Activated naive CD8-positive, alpha-beta T cell treated with anti-CD3 and anti-CD28 coated beads, Interleukin-2, amount 50 U/mL, for 16 hours (primary cell): ENCODE results near the gene PCGF3.
"Not testable (repeated sequence)": the region's sequence is repeated elsewhere in the genome, so short reads cannot be mapped to it uniquely, and the experiment has no call there.

Source experiments
- DNase-seq: peaks from one replicate; pipeline ENCODE4 v3.0.0-alpha.2; 2020; ENCODE audit warnings: low read depth, low spot score

Gene PCGF3

GRCh38 chr4:794900-795725 is 89.5 kb downstream of the PCGF3 start:
- no peak for DNase-seq

- no peak for DNase-seq
These were observed 90.1 kb downstream of the PCGF3 start for GRCh38 chr4:795726-796119.

- DNase-seq = no peak
These were observed 90.6 kb downstream of the PCGF3 start for GRCh38 chr4:796206-796605.

GRCh38 chr4:797066-797465 is 91.4 kb downstream of the PCGF3 start:
- no peak for DNase-seq

GRCh38 chr4:801436-802124 is 95.9 kb downstream of the PCGF3 start:
- no peak for DNase-seq

DNA sequence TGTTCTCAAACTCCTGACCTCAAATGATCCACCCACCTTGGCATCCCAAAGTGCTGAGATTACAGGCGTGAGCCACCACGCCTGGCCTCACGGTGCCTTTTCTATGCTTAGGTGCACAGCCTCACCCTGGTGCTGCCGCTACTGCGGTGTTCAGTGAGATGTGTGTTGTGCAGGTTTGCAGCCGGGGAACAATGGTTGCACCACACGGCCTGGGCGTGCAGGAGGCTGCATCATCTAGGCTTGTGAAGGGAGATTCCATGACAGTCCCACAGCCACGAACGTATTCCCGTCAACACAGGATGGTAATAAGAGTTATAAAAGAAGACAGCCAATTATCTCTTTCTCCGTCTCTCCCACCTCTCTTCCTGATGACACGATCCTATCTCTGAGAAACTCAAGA is 98.3 kb downstream of the PCGF3 start:
- no peak for DNase-seq

GRCh38 chr4:804804-805203 is 99.2 kb downstream of the PCGF3 start:
- no peak for DNase-seq

DNA sequence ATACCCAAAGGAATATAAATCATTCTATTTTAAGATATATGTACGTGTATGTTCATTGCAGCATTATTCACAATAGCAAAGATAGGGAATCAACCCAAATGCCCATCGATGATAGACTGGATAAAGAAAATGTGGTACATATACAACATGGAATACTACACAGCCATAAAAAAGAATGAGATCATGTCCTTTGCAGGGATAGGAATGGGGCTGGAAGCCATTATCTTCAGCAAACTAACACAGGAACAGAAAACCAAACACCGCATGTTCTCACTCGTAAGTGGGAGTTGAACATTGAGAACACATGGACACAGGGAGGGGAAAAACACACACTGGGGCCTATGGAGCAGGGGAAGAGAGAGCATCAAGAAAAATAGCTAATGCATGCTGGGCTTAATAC is 101.3 kb downstream of the PCGF3 start:
- DNase-seq = not testable (repeated sequence)

GRCh38 chr4:807792-808191 is 102.2 kb downstream of the PCGF3 start:
- DNase-seq = no peak

DNA sequence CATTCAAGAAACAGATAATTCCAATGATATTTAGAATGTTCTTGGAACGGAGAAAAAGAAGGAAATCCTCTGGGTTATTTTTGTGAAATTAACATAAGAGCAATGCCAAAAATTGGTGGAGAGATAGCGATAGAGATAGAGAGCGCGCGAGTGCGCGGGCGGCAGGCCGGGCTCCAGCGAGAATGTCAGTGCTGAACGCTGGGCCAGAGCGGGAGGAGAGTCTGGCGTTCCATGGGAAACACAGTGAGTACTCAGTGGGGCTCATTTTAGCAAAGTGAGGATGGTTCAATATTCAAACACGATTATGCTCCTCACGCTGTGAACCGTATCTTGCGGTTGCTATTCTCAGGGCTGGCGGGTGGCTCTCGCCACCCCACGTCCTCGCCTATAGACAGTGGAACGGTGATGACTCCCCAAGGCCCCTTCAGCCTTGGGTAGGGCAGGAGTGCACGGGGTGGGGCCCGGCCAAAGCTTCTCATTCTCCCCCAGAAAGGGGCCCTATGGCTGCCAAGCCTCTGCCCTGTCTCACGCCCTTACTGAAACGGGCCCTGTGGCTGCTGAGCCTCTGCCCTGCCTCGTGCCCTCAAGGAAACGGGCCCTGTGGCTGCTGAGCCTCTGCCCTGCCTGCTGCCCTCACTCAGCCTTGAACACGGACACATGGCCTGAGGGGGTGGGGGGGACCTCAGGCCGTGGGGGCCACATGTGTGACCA is 103.4 kb downstream of the PCGF3 start:
- no peak for DNase-seq

GRCh38 chr4:813900-814299 is 108.3 kb downstream of the PCGF3 start:
- no peak for DNase-seq

- no peak for DNase-seq
These were observed 108.7 kb downstream of the PCGF3 start for GRCh38 chr4:814312-814850.

DNA sequence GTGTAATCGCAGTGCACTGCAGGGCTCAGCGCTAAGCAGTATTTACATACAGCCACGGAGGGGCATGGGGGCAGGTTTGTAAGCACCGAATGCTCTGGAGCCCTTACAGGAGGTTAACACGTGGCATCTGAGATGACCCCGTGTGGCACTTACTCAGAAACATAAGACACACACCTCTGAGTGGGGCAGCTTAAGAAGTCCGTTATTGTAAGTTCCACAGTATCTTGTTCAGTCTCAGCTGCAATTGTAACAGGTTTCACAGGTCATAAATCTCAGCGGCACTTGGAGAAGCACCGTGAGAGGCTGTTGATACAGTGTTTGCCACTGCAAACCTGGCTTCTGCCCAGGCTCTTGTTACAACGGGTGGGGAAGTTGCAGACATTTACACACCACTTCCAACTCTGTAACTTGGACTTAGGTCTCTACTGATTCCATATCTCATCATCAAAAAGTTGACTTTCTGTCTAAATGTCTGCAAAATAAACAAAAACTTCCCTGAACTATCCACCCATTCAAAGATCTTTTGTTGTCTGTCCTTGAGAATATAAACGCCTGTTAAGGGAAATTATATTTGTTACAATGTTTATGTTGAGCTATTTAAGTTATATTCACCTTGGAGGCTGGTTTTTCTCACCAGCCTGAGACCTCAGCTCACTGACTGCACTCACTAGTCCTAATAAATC is 110.0 kb downstream of the PCGF3 start:
- no peak for DNase-seq

DNA sequence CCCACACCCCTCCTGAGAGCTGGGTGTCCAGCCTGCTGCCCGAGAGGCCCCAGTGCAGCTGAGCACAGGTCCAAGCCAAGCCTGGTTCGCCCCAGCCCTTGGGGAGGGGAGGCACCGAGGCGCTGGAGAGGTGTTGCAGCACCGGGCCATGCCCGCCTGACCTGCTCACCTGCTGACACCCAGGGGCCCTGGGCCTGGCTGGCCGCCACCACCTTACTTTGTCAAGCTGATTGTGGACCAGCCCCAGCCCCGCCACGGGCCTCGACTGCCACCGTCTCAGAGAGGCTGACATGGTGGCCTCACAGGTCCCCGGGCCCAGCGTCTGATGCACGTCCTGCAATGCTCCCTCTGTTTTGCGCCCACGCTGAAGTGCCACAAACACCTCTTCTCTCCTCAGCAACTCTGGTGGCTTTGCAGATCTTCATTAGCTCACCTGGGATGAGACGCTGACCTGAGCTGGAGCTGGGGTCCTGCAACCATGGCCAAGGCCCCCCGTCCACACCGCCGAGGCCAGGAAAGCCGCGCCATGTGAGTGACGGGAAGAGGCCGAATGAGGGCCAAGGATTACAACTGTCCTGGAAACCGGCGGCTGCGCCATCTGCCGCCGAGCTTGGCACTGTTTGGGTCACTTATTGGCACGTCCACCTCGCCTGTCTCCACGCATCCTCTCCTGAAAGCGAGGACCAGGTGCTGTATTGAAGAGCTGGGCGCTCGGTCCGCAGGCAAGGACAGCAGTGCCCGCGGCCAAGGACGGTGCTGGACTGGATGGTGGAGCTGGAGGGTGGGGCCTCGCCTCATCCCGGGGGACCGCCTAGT is 112.7 kb downstream of the PCGF3 start:
- no peak for DNase-seq

GRCh38 chr4:819401-820229 is 114.0 kb downstream of the PCGF3 start:
- no peak for DNase-seq
